Epithelial cell of proximal tubule (primary cell): ENCODE data around the gene PTBP1. TPM values are rescaled to one million over a fixed set of nuclear protein-coding genes. Genes with fewer than 3 reads are reported as not detected.

ENCODE experiments used
- DNase-seq: peaks from one replicate; pipeline ENCODE4 v3.0.0-alpha.2; 2011; ENCODE audit warnings: low read depth
- H3K4me3 ChIP-seq: 2 replicates; pipeline ENCODE4 v1.5.1; 2011; ENCODE audit warnings: low read depth, mild to moderate bottlenecking, low read length
- CTCF ChIP-seq: conservative IDR thresholded peaks from 2 replicates; pipeline ENCODE4 v1.5.1; 2012; ENCODE audit warnings: low read depth, mild to moderate bottlenecking, low read length
- total RNA-seq: library from RNA; depleted of rRNA; stranded (reverse); fragments of >200 nt; gene quantifications from 2 replicates; pipeline ENCODE4 v1.2.3, GENCODE V29; 2015

PTBP1 gene
- 186 and 453 TPM in 2 replicates for total RNA-seq

- peak within 1 kb of the TSS; percentile 92 for H3K4me3 ChIP-seq
- DNase-seq: peak; percentile 98
- TF ChIP-seq CTCF: no peak
Measured at GRCh38 chr19:796692-797527, at the start of gene PTBP1. PTBP1 (plus strand) TSS chr19:797452; CDS start chr19:797498, 46 bp downstream.

GRCh38 chr19:748274-748598 lies 49.0 kb upstream of the PTBP1 start:
- TF ChIP-seq CTCF: no peak
- DNase-seq: no peak
- no peak overlapping the region for H3K4me3 ChIP-seq

- TF ChIP-seq CTCF: no peak
- no peak overlapping the region for H3K4me3 ChIP-seq
- DNase-seq: no peak
Measured at GRCh38 chr19:749811-750210, 47.4 kb upstream of the PTBP1 start.

GRCh38 chr19:750640-751423 lies 46.4 kb upstream of the PTBP1 start, which contains the start of gene MISP:
MISP (plus strand) TSS chr19:751112; CDS start chr19:756947, 5,835 bp downstream.
- peak within 1 kb of the TSS; percentile 34 for H3K4me3 ChIP-seq
- TF ChIP-seq CTCF: no peak
- DNase-seq: no peak

GRCh38 chr19:751501-752341 lies 45.5 kb upstream of the PTBP1 start:
- TF ChIP-seq CTCF: no peak
- peak overlapping the region; percentile 34 for H3K4me3 ChIP-seq
- no peak for DNase-seq

GRCh38 chr19:752652-753517 lies 44.4 kb upstream of the PTBP1 start:
- H3K4me3 ChIP-seq: no peak overlapping the region
- no peak for DNase-seq

More at GRCh38 chr19:752652-753517, 44.4 kb upstream of the PTBP1 start:
- TF ChIP-seq CTCF: no peak
